ENCODE measurements around the gene C1orf50.

- TF ChIP-seq CTCF (conservative IDR thresholded peaks at IDR 0.05) (no peak), EZH2 (IDR thresholded peaks at IDR 0.05; ENCODE audit: low read depth) (no peak)
Measured at GRCh38 chr1:42753070-42753469, 14.0 kb upstream of the C1orf50 start.

Data from PC-9 (cell line).